HUES6 (cell line): Measurements from ENCODE around the gene DNAJB5.

Experiments
- H3K27ac ChIP-seq: 2 replicates; pipeline ENCODE4 v1.7.0; 2013; ENCODE audit warnings: low read depth, mild to moderate bottlenecking, low read length, inconsistent platforms
- H3K27me3 ChIP-seq: 2 replicates; pipeline ENCODE4 v1.6.1; 2013; ENCODE audit warnings: low read length; ENCODE audit not compliant: control insufficient read depth, insufficient read depth
- H3K36me3 ChIP-seq: 2 replicates; pipeline ENCODE4 v1.6.1; 2013; ENCODE audit warnings: low read length; ENCODE audit not compliant: control insufficient read depth, insufficient read depth
- H3K4me1 ChIP-seq: 2 replicates; pipeline ENCODE4 v1.6.1; 2013; ENCODE audit warnings: low read length; ENCODE audit not compliant: control insufficient read depth, insufficient read depth
- H3K4me3 ChIP-seq: 2 replicates; pipeline ENCODE4 v1.5.1; 2013; ENCODE audit warnings: low read depth, low read length
- H3K9ac ChIP-seq: one replicate; pipeline ENCODE4 v1.6.1; 2013; ENCODE audit warnings: mild to moderate bottlenecking, low read length
- H3K9me3 ChIP-seq: 2 replicates; pipeline ENCODE4 v1.6.1; 2013; ENCODE audit warnings: low read depth, low read length; ENCODE audit not compliant: control insufficient read depth, insufficient read depth

DNAJB5 gene

GRCh38 chr9:34962546-34962945 is 27.0 kb upstream of the DNAJB5 start:
- peaks cover 17% of the 10 kb centered on the region; the same call in 1 of the 2 replicates for H3K4me1 ChIP-seq
- H3K4me3 ChIP-seq, result no peak overlapping the region
- no peaks in the 10 kb centered on the region for H3K36me3 ChIP-seq
- H3K27me3 ChIP-seq, result peaks cover 35% of the 10 kb centered on the region
- H3K9ac ChIP-seq, result no peak overlapping the region
- H3K9me3 ChIP-seq, result no peaks in the 10 kb centered on the region
- H3K27ac ChIP-seq, result no peak overlapping the region

DNA sequence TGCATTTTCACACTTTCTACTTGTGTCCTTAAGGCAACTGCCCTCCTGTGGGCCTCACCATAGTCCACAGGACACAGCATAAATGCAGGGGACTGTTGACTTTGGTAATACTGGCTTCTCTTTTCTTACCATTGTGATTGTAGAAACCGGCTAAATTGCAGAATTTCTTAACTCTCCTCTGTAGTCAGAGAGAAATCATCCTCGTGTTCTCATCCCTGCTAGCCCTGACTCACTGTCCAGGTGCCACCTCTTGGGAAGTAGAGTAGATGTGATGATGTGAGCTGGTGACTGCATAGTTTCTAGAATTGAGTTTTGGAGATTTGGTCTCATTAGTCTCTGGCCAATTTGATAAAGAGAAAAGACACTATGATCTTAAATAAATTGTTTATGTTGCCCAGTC is 26.0 kb upstream of the DNAJB5 start:
- no peak overlapping the region for H3K4me3 ChIP-seq
- H3K27ac ChIP-seq, result no peak overlapping the region
- peaks cover 27% of the 10 kb centered on the region for H3K27me3 ChIP-seq
- H3K36me3 ChIP-seq, result no peaks in the 10 kb centered on the region
- H3K4me1 ChIP-seq, result peaks cover 17% of the 10 kb centered on the region; the same call in 1 of the 2 replicates
- no peaks in the 10 kb centered on the region for H3K9me3 ChIP-seq
- no peak overlapping the region for H3K9ac ChIP-seq

DNA sequence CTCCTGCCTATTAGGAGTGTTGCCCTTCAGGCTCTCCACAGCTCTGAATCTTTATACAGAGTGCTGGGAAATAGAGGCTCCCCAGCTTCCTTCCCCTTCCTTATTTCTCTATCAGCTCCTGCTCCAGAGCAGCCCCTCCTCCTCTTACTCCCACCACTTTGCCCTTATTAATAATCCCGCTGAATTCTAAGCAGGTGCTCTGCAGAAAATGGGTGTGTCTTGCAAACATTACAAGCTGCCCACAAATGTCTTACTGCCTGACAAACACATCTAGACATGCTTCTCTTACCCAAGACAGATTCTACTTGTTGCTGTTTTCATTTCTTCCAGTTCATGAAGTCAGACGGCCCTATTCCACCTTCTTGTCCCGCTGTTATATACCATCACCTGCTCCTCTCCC is 25.1 kb upstream of the DNAJB5 start:
- H3K27me3 ChIP-seq, result peaks cover 18% of the 10 kb centered on the region
- H3K9me3 ChIP-seq, result no peaks in the 10 kb centered on the region
- no peak overlapping the region for H3K4me3 ChIP-seq
- H3K4me1 ChIP-seq, result peaks cover 17% of the 10 kb centered on the region; the same call in 1 of the 2 replicates
- no peaks in the 10 kb centered on the region for H3K36me3 ChIP-seq
- H3K9ac ChIP-seq, result no peak overlapping the region
- no peak overlapping the region for H3K27ac ChIP-seq

DNA sequence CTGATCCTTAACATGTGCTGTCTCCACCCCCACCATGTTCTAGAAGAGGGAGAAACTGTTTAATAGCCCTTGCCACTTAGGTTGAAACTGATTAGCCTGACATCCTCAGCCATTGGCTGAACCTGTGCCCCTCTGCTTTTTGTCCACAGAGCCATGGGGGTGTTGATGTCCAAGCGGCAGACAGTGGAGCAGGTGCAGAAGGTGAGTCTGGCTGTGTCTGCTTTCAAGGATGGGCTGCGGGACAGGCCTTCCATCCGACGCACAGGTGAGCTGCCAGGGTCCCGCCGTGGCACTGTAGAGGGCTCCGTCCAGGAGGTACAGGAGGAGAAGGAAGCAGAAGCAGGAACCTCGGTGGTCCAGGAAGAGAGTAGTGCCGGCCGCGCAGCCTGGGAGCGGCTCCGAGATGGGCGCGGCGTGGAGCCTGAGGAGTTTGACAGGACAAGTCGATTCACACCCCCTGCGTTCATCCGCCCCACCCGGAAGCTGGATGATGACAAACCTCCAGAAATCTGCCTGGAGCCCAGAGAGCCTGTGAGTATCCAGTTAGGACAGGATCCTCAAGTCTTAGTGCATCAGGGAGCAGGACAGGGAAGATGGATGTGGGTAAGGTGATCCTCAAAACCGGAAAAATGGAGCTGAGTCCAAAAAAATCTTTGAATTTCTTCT is 18.3 kb upstream of the DNAJB5 start:
- Histone ChIP-seq H3K9ac (no peak overlapping the region), H3K4me1 (peaks cover 6% of the 10 kb centered on the region; the same call in 1 of the 2 replicates), H3K36me3 (no peaks in the 10 kb centered on the region), H3K27me3 (no peaks in the 10 kb centered on the region), H3K9me3 (no peaks in the 10 kb centered on the region), H3K4me3 (no peak overlapping the region), H3K27ac (no peak overlapping the region)

DNA sequence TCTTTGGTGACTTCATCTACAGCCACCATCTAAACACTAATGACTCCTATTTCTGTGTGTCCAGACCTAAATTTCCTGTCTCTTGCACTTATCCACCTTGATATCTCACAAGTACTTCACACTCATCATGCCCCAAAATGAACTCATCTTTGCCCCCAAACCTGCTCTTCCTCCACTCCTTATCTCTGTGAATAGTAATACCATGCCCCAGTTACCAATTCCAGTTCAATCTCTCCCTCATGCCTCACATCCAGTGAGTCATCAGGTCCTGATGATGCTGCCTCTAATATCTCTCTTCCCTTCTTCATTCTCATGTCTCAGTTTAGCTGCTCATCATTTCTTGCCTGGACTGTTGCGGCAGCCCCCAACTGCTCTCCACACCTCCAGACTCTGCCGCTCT is 14.9 kb upstream of the DNAJB5 start:
- no peaks in the 10 kb centered on the region for H3K9me3 ChIP-seq
- H3K9ac ChIP-seq, result no peak overlapping the region
- peaks cover 6% of the 10 kb centered on the region; the same call in 1 of the 2 replicates for H3K4me1 ChIP-seq
- H3K4me3 ChIP-seq, result no peak overlapping the region
- H3K27me3 ChIP-seq, result no peaks in the 10 kb centered on the region
- no peak overlapping the region for H3K27ac ChIP-seq
- no peaks in the 10 kb centered on the region for H3K36me3 ChIP-seq

DNA sequence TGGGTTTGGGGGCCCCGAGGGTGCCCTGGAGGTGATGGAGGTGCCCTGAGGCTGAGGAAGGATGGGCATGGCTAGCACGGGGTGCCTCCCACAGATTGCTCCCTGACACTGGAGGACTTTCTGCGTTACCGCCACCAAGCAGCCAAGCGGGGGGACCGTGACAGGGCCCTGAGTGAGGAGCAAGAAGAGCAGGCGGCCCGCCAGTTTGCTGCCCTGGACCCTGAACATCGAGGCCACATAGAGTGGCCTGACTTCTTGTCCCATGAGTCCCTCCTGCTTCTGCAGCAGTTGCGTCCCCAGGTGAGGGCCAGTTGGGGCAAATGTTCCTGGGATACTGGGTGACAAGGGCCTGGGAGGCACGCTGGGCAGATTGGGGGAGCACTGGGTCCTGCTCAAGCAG is 13.1 kb upstream of the DNAJB5 start:
- H3K9me3 ChIP-seq, result no peaks in the 10 kb centered on the region
- H3K36me3 ChIP-seq, result no peaks in the 10 kb centered on the region
- H3K4me1 ChIP-seq, result peaks cover 6% of the 10 kb centered on the region; the same call in 1 of the 2 replicates
- no peak overlapping the region for H3K9ac ChIP-seq
- no peak overlapping the region for H3K27ac ChIP-seq
- no peaks in the 10 kb centered on the region for H3K27me3 ChIP-seq
- no peak overlapping the region for H3K4me3 ChIP-seq

- Histone ChIP-seq H3K27me3 (no peaks in the 10 kb centered on the region), H3K4me1 (peaks cover 6% of the 10 kb centered on the region; the same call in 1 of the 2 replicates), H3K9ac (no peak overlapping the region), H3K36me3 (no peaks in the 10 kb centered on the region), H3K9me3 (no peaks in the 10 kb centered on the region), H3K4me3 (no peak overlapping the region), H3K27ac (no peak overlapping the region)
Measured at GRCh38 chr9:34976992-34977391, 12.6 kb upstream of the DNAJB5 start.

DNA sequence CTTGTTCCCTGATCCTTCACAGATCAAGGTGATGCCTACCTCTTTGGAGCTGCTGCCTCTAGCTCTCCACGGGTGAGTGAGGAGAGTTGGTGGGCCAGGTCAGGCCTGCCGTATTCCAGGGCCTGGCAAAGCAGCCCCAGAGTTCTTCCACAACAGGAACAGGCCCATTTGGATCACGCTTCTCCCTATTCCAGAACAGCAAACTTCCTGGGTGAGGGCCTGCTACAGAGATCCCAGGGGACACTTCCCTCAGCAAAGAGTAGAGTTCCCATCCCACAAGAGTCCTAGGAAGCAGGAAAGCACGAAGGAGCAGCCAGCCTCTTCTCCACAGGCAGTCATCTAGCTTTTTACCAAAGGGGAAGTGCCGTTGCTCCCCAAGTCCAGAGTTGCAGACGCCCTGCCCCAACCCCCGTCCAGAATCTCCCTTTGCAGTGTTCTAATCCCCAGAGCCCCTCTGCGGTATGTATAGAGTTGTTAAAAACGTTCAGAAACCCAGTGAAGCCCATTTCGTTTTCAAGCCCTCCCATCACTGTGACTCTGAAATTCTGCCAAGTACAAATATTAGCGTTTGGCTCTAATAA is 9.3 kb upstream of the DNAJB5 start:
- Histone ChIP-seq H3K27me3 (no peaks in the 10 kb centered on the region), H3K9me3 (no peaks in the 10 kb centered on the region), H3K4me3 (no peak overlapping the region), H3K36me3 (no peaks in the 10 kb centered on the region), H3K27ac (no peak overlapping the region), H3K4me1 (no peaks in the 10 kb centered on the region), H3K9ac (no peak overlapping the region)

DNA sequence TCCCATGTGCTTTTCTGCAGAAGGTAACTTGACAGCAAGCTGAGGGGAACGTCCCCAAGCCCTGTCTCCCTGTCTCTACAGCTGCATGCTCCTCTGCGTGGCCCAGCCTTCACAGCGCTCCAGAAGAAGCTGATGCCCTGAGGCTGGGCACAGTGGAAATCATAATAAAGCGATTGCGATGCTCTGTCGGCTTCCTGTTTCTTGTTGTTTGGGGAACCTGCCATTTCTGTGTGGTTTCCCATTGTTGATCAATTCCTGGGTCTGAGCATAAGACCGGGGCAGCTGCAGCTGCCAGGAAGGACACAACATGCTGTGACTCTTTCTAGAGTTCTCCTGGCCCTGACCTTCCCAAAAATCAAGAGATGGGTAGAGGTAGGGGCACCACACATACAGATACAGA is 7.2 kb upstream of the DNAJB5 start:
- H3K9me3 ChIP-seq, result no peaks in the 10 kb centered on the region
- peaks cover 2% of the 10 kb centered on the region; the same call in 1 of the 2 replicates for H3K4me1 ChIP-seq
- no peak overlapping the region for H3K27ac ChIP-seq
- H3K4me3 ChIP-seq, result no peak overlapping the region
- no peaks in the 10 kb centered on the region for H3K27me3 ChIP-seq
- no peak overlapping the region for H3K9ac ChIP-seq
- H3K36me3 ChIP-seq, result no peaks in the 10 kb centered on the region

DNA sequence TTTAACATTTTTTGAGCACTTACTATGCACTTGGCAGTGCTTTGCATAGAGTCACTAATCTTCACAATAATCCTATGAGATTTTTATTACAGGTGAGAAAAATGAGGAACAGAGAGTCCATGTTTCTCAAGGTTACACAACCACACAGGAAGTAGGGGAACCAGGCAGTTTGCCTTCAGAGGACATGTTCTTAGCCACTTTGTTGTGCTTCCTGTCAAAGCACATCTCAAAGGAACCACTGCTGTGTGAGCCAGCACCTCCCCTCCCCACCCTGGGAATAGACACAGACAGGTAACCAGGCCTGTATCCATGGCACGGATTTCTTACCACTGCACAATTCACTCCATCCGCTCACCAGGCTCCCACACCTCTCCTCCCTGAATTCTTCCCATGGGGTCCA is 6.3 kb upstream of the DNAJB5 start:
- peaks cover 4% of the 10 kb centered on the region; the same call in 1 of the 2 replicates for H3K4me1 ChIP-seq
- H3K36me3 ChIP-seq, result no peaks in the 10 kb centered on the region
- H3K27ac ChIP-seq, result no peak overlapping the region
- H3K27me3 ChIP-seq, result no peaks in the 10 kb centered on the region
- H3K9ac ChIP-seq, result no peak overlapping the region
- no peaks in the 10 kb centered on the region for H3K9me3 ChIP-seq
- no peak overlapping the region for H3K4me3 ChIP-seq

GRCh38 chr9:34984049-34984448 is 5.5 kb upstream of the DNAJB5 start:
- Histone ChIP-seq H3K4me3 (no peak overlapping the region), H3K9ac (no peak overlapping the region), H3K9me3 (no peaks in the 10 kb centered on the region), H3K36me3 (no peaks in the 10 kb centered on the region), H3K27me3 (no peaks in the 10 kb centered on the region), H3K27ac (no peak overlapping the region), H3K4me1 (peaks cover 4% of the 10 kb centered on the region; the same call in 1 of the 2 replicates)
